Activated CD8-positive, alpha-beta memory T cell treated with anti-CD3 and anti-CD28 coated beads, Interleukin-2, amount 10 ng/mL, durations not matched to agents 7 days and 5 days (primary cell): ENCODE measurements around the gene NBEAL1. TPM values are rescaled to one million over a fixed set of nuclear protein-coding genes. Genes with fewer than 3 reads are reported as not detected.
"Not testable (repeated sequence)": the region's sequence is repeated elsewhere in the genome, so short reads cannot be mapped to it uniquely, and the experiment has no call there.

Source experiments
- ATAC-seq: fragments of 150-1000 bp; cut with Tn5 transposase; one replicate; pipeline ENCODE4 v1.10.0; 2021; ENCODE audit warnings: moderate library complexity
- CTCF ChIA-PET: fragments of 350-600 bp; sonication (Branson Sonifier 250); formaldehyde crosslinking; loops from one replicate; lab custom pipeline; 2021; ENCODE audit warnings: antibody characterized with exemption; lab: Charles Lee
- DNase-seq: peaks from one replicate; pipeline ENCODE4 v3.0.0-alpha.2; 2020
- H3K27ac Mint-ChIP-seq: one replicate; pipeline ENCODE4 v1.8.0; 2021; ENCODE audit warnings: mild to moderate bottlenecking, mixed read lengths
- H3K27me3 Mint-ChIP-seq: one replicate; pipeline ENCODE4 v1.8.0; 2021; ENCODE audit warnings: mixed read lengths
- H3K36me3 Mint-ChIP-seq: one replicate; pipeline ENCODE4 v1.8.0; 2021; ENCODE audit warnings: mild to moderate bottlenecking, mixed read lengths
- H3K4me1 Mint-ChIP-seq: one replicate; pipeline ENCODE4 v1.8.0; 2021; ENCODE audit warnings: mixed read lengths
- H3K4me3 Mint-ChIP-seq: one replicate; pipeline ENCODE4 v1.8.0; 2021; ENCODE audit warnings: mild to moderate bottlenecking, moderate library complexity, mixed read lengths
- H3K9me3 Mint-ChIP-seq: one replicate; pipeline ENCODE4 v1.8.0; 2022; ENCODE audit warnings: low read depth, mixed read lengths
- total RNA-seq, 2 experiments: library from RNA; stranded (reverse); gene quantifications; one replicate each; pipeline ENCODE4 v1.2.3, GENCODE V29; 2021

Gene NBEAL1
- total RNA-seq, result 10 to 100 TPM in 1 of 2 experiments, 1 to 10 TPM in 1; 9.9 to 16.6 TPM

- peaks cover 3% of the 10 kb centered on the region for H3K36me3 Mint-ChIP-seq
- CTCF ChIA-PET, result interaction anchor here (1.4 kb wide), 1 partner anchor 103 kb away, joined by 8 read pairs; the partner anchor contains the start of genes CARF and WDR12
- H3K4me3 Mint-ChIP-seq, result peak within 1 kb of the TSS; percentile 95
- no peaks in the 10 kb centered on the region for H3K9me3 Mint-ChIP-seq
- H3K4me1 Mint-ChIP-seq, result peaks cover 43% of the 10 kb centered on the region
- ATAC-seq (peak; percentile 97), DNase-seq (peak; percentile 98)
- peaks cover 15% of the 10 kb centered on the region for H3K27me3 Mint-ChIP-seq
- H3K27ac Mint-ChIP-seq, result peak within 1 kb of the TSS; percentile 91
Observed at GRCh38 chr2:203014456-203015199, at the start of gene NBEAL1. Gene NBEAL1, plus strand, starts transcription at chr2:203014875. Its CDS starts 1,510 bp downstream, at chr2:203016385.

GRCh38 chr2:202965810-202966460 lies 48.7 kb upstream of the NBEAL1 start:
- H3K9me3 Mint-ChIP-seq, result no peaks in the 10 kb centered on the region
- peaks cover 10% of the 10 kb centered on the region for H3K4me1 Mint-ChIP-seq
- H3K4me3 Mint-ChIP-seq, result no peak overlapping the region
- H3K27me3 Mint-ChIP-seq, result no peaks in the 10 kb centered on the region
- peaks cover 6% of the 10 kb centered on the region for H3K36me3 Mint-ChIP-seq
- peak overlapping the region; percentile 70 for H3K27ac Mint-ChIP-seq
- CTCF ChIA-PET, result no interaction called here
- DNase-seq, result peak; percentile 66
- ATAC-seq, result peak; percentile 86

- ATAC-seq, DNase-seq, H3K4me1 Mint-ChIP-seq, H3K27ac Mint-ChIP-seq, H3K27me3 Mint-ChIP-seq, H3K36me3 Mint-ChIP-seq, CTCF ChIA-PET, H3K9me3 Mint-ChIP-seq, H3K4me3 Mint-ChIP-seq: not testable (repeated sequence)
Observed at GRCh38 chr2:202969404-202969803, 45.3 kb upstream of the NBEAL1 start.

- Mint-ChIP-seq H3K4me3 (no peak overlapping the region), H3K36me3 (peaks cover 5% of the 10 kb centered on the region), H3K27ac (no peak overlapping the region), H3K9me3 (no peaks in the 10 kb centered on the region), H3K27me3 (no peaks in the 10 kb centered on the region), H3K4me1 (no peaks in the 10 kb centered on the region)
- DNase-seq (no peak), ATAC-seq (no peak)
- CTCF ChIA-PET, result no interaction called here
Observed at GRCh38 chr2:202976809-202977208, 37.9 kb upstream of the NBEAL1 start.

- Mint-ChIP-seq H3K27ac (no peak overlapping the region), H3K36me3 (peaks cover 11% of the 10 kb centered on the region), H3K9me3 (no peaks in the 10 kb centered on the region), H3K27me3 (no peaks in the 10 kb centered on the region), H3K4me3 (no peak overlapping the region), H3K4me1 (no peaks in the 10 kb centered on the region)
- CTCF ChIA-PET, result no interaction called here
- DNase-seq (no peak), ATAC-seq (no peak)
Observed at GRCh38 chr2:202982779-202983491, 31.7 kb upstream of the NBEAL1 start.

GRCh38 chr2:202989749-202990148 lies 24.9 kb upstream of the NBEAL1 start:
- DNase-seq (no peak), ATAC-seq (no peak)
- H3K27ac Mint-ChIP-seq, result no peak overlapping the region
- no peaks in the 10 kb centered on the region for H3K4me1 Mint-ChIP-seq
- no peak overlapping the region for H3K4me3 Mint-ChIP-seq
- no peaks in the 10 kb centered on the region for H3K36me3 Mint-ChIP-seq
- H3K9me3 Mint-ChIP-seq, result no peaks in the 10 kb centered on the region
- no peaks in the 10 kb centered on the region for H3K27me3 Mint-ChIP-seq
- CTCF ChIA-PET, result no interaction called here

- Mint-ChIP-seq H3K9me3 (no peaks in the 10 kb centered on the region), H3K27me3 (no peaks in the 10 kb centered on the region), H3K36me3 (no peaks in the 10 kb centered on the region), H3K27ac (no peak overlapping the region), H3K4me1 (no peaks in the 10 kb centered on the region), H3K4me3 (no peak overlapping the region)
- DNase-seq, result no peak
- CTCF ChIA-PET, result no interaction called here
- no peak for ATAC-seq
Observed at GRCh38 chr2:202990501-202990900, 24.2 kb upstream of the NBEAL1 start.

GRCh38 chr2:202997113-202997512 lies 17.6 kb upstream of the NBEAL1 start:
- DNase-seq, H3K4me3 Mint-ChIP-seq, H3K9me3 Mint-ChIP-seq, H3K4me1 Mint-ChIP-seq, H3K27me3 Mint-ChIP-seq, H3K36me3 Mint-ChIP-seq, ATAC-seq, CTCF ChIA-PET, H3K27ac Mint-ChIP-seq: not testable (repeated sequence)

- Mint-ChIP-seq H3K27ac (no peak overlapping the region), H3K27me3 (peaks cover 13% of the 10 kb centered on the region), H3K36me3 (no peaks in the 10 kb centered on the region), H3K4me1 (peaks cover 1% of the 10 kb centered on the region), H3K9me3 (no peaks in the 10 kb centered on the region), H3K4me3 (no peak overlapping the region)
- DNase-seq (no peak), ATAC-seq (no peak)
- CTCF ChIA-PET, result interaction anchor here (0.8 to 1.1 kb wide), 2 partner anchors 19 to 428 kb away, joined by 3 to 4 read pairs; no protein-coding TSS in a partner anchor
Observed at GRCh38 chr2:203002054-203002821, 12.4 kb upstream of the NBEAL1 start.

GRCh38 chr2:203003716-203004115 lies 11.0 kb upstream of the NBEAL1 start:
- ATAC-seq, result no peak
- Mint-ChIP-seq H3K36me3 (no peaks in the 10 kb centered on the region), H3K4me3 (no peak overlapping the region), H3K27me3 (peaks cover 13% of the 10 kb centered on the region), H3K9me3 (no peaks in the 10 kb centered on the region), H3K4me1 (no peaks in the 10 kb centered on the region), H3K27ac (no peak overlapping the region)
- no peak for DNase-seq
- CTCF ChIA-PET, result no interaction called here

GRCh38 chr2:203016716-203017115 lies 2.0 kb downstream of the NBEAL1 start:
- Mint-ChIP-seq H3K4me3 (no peak overlapping the region), H3K9me3 (no peaks in the 10 kb centered on the region), H3K27ac (no peak overlapping the region), H3K4me1 (peaks cover 43% of the 10 kb centered on the region), H3K27me3 (peaks cover under 1% of the 10 kb centered on the region), H3K36me3 (peaks cover 3% of the 10 kb centered on the region)
- no peak for ATAC-seq
- no peak for DNase-seq
- CTCF ChIA-PET, result no interaction called here

- CTCF ChIA-PET, result interaction anchor here (0.7 kb wide), 1 partner anchor 11 kb away, joined by 3 read pairs; no protein-coding TSS in a partner anchor
- DNase-seq (no peak), ATAC-seq (no peak)
- H3K27ac Mint-ChIP-seq, result no peak overlapping the region
- H3K4me3 Mint-ChIP-seq, result peak overlapping the region; percentile 9
- no peaks in the 10 kb centered on the region for H3K9me3 Mint-ChIP-seq
- no peaks in the 10 kb centered on the region for H3K27me3 Mint-ChIP-seq
- H3K36me3 Mint-ChIP-seq, result peaks cover 3% of the 10 kb centered on the region
- H3K4me1 Mint-ChIP-seq, result peaks cover 44% of the 10 kb centered on the region
Observed at GRCh38 chr2:203018181-203018580, 3.5 kb downstream of the NBEAL1 start.

- H3K9me3 Mint-ChIP-seq, result no peaks in the 10 kb centered on the region
- no peaks in the 10 kb centered on the region for H3K27me3 Mint-ChIP-seq
- H3K4me1 Mint-ChIP-seq, result peaks cover 37% of the 10 kb centered on the region
- no peak for DNase-seq
- ATAC-seq, result no peak
- H3K36me3 Mint-ChIP-seq, result peaks cover 3% of the 10 kb centered on the region
- H3K4me3 Mint-ChIP-seq, result no peak overlapping the region
- peak overlapping the region; percentile 20 for H3K27ac Mint-ChIP-seq
- CTCF ChIA-PET, result no interaction called here
Observed at GRCh38 chr2:203019142-203019541, 4.5 kb downstream of the NBEAL1 start.
